Heart left ventricle (tissue), 13 donors: ENCODE data around the gene PROCA1.

Source experiments
- POLR2A ChIP-seq, 2 donors: fragments of 450-650 bp; IDR thresholded peaks; one replicate each; pipeline ENCODE4 v1.6.1; 2017; ENCODE audit warnings: antibody characterized with exemption in 2 of 2, mild to moderate bottlenecking in 2 of 2, moderate library complexity in 2 of 2
- TF ChIP-seq, protein P1 (sequence below), 12 donors: fragments of 200-600 bp; sonication (generic) in 4 of 12; IDR thresholded peaks; one replicate each; pipeline versions ENCODE4 v1.5.0 to v1.8.0; 2018 to 2022; ENCODE audit warnings: antibody characterized with exemption in 12 of 12, mild to moderate bottlenecking in 5 of 12
- donor health status: ischemic (EF 13 %, LVEDD 7.1; RV severe dilation, severe dysfunction).
- donor health status: DM: no; HTN: yes; CAD: no.
- donor health status: DM: no; HTN: no; CAD: no.
- donor health status: ischemic (EF 25% LVEDD 6.9; RV normal size, moderate dysfunction).
- donor health status: ischemic (EF 25% LVEDD 5.7; RV mildly dilated, moderate dysfunction).
- donor health status: ischemic (EF 35%, LVEDD 5.7; RV mildly dilated, moderate dysfunction).
- donor health status: nonischemic (EF 11% LVEDD 7.7; RV severe dilation, severe dysfunction).
- donor health status: DM: yes; HTN: yes; CAD: no.
- donor health status: PGD.
- donor health status: ischemic (EF 29% LVEDD 5.4; RV normal size, mild dysfunction).
- donor health status: nonischemic (EF 23%, LVEDD 6.1; RV moderate dilation, normal function).

DNA sequence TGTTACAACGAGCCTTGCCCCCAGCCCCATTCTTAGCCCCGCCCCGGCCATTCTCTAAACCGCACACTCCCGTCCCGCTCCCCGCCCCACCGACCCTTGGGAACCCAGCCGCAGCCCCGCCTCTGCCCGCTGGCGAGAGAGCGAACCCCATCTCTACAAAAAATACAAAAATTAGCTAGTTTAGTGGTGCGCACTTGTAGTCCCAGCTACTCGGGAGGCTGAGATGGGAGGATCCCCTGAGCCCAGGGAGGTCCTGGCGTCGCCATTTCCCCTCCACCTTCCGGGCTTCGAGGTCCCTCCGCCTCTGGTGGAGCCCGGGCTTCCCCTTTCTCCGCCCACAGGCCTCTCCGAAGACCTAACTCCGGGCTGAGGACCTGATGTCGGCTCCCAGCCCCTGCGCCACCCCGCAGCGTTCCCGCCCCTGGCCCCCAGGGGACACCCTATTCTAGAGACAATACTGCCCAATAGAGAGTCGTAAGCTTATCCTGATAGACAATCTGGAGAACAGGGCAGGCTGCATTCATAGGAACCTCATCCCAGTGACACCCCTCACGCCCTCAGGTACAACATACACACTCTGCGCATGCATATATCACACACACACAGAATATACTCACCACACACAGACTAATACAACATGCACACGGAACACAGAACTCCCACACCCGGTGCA lies 480 bp upstream of the PROCA1 start:
- TF ChIP-seq, protein P1, sequence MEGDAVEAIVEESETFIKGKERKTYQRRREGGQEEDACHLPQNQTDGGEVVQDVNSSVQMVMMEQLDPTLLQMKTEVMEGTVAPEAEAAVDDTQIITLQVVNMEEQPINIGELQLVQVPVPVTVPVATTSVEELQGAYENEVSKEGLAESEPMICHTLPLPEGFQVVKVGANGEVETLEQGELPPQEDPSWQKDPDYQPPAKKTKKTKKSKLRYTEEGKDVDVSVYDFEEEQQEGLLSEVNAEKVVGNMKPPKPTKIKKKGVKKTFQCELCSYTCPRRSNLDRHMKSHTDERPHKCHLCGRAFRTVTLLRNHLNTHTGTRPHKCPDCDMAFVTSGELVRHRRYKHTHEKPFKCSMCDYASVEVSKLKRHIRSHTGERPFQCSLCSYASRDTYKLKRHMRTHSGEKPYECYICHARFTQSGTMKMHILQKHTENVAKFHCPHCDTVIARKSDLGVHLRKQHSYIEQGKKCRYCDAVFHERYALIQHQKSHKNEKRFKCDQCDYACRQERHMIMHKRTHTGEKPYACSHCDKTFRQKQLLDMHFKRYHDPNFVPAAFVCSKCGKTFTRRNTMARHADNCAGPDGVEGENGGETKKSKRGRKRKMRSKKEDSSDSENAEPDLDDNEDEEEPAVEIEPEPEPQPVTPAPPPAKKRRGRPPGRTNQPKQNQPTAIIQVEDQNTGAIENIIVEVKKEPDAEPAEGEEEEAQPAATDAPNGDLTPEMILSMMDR (IDR thresholded peaks at IDR 0.05): peak in 1 of 12 donors; percentile 17
- no peak for TF ChIP-seq POLR2A (IDR thresholded peaks at IDR 0.05)
